ENCODE results near the gene RNF43. TPM values are rescaled to one million over a fixed set of nuclear protein-coding genes. Genes with fewer than 3 reads are reported as not detected.

RNF43 gene
- total and polyA plus RNA-seq, 2 donors (not counting 1 experiment from before 2014, with no cell fraction given), result 2.5 to 2.6 TPM

DNA sequence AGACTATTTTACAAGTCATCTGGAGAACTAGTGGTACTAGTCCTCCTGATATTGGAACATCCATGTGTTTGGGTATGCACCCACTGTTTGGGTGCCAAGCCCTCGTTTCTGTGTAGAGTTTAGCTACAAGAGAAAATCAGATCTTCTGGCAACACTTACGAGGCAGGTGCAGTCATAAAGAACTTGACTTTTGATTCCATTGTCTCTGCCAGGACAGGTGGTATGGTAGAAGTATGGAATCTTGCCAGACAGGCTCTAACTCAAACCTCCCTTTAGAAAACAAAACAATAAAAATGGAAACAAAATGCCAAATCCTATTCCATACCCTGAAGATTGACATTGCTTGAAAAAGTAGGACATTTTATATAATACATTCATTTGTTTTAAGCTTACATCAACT lies 16.0 kb downstream of the RNF43 start:
- Histone ChIP-seq H3K79me2 (ENCODE audit: control insufficient read depth, insufficient read depth, low read length) (no peaks in the 10 kb centered on the region), H3K4me2 (replicated peaks; ENCODE audit: low read depth, low read length, poor library complexity, severe bottlenecking) (no peak overlapping the region), H3K9me3 (ENCODE audit: control extremely low read depth in 1 of 3, control insufficient read depth in 2 of 3, insufficient read depth in 1 of 3, low read length in 2 of 3) (no peaks in the 10 kb centered on the region), H3K4me1 (ENCODE audit: control insufficient read depth in 2 of 2, insufficient read depth in 2 of 2, low read length in 2 of 2) (no peaks in the 10 kb centered on the region), H4K20me1 (ENCODE audit: control insufficient read depth, insufficient read depth, low read length, poor library complexity, severe bottlenecking) (no peaks in the 10 kb centered on the region), H3K27ac (ENCODE audit: low read length in 2 of 2) (no peak overlapping the region), H3K27me3 (replicated peaks in 1 of 4; ENCODE audit: control extremely low read depth in 1 of 4, control insufficient read depth in 3 of 4, insufficient read depth in 4 of 4, low read length in 3 of 4) (no peaks in the 10 kb centered on the region), H3K4me3 (ENCODE audit: control extremely low read depth in 1 of 5, extremely low read depth in 1 of 5, insufficient read depth in 1 of 5, low read depth in 2 of 5, low read length in 4 of 5) (no peak overlapping the region), H3K9ac (ENCODE audit: low read length) (no peak overlapping the region), H3K36me3 (replicated peaks in 1 of 2; ENCODE audit: control extremely low read depth in 1 of 2, control insufficient read depth in 1 of 2, extremely low read depth in 1 of 2, insufficient read depth in 2 of 2, low read length in 1 of 2) (no peaks in the 10 kb centered on the region), H2AFZ (ENCODE audit: insufficient read depth, low read depth, low read length, poor library complexity, severe bottlenecking) (no peak overlapping the region)
- TF ChIP-seq, protein P1, sequence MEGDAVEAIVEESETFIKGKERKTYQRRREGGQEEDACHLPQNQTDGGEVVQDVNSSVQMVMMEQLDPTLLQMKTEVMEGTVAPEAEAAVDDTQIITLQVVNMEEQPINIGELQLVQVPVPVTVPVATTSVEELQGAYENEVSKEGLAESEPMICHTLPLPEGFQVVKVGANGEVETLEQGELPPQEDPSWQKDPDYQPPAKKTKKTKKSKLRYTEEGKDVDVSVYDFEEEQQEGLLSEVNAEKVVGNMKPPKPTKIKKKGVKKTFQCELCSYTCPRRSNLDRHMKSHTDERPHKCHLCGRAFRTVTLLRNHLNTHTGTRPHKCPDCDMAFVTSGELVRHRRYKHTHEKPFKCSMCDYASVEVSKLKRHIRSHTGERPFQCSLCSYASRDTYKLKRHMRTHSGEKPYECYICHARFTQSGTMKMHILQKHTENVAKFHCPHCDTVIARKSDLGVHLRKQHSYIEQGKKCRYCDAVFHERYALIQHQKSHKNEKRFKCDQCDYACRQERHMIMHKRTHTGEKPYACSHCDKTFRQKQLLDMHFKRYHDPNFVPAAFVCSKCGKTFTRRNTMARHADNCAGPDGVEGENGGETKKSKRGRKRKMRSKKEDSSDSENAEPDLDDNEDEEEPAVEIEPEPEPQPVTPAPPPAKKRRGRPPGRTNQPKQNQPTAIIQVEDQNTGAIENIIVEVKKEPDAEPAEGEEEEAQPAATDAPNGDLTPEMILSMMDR (IDR thresholded peaks at IDR 0.05), result no peak
- TF ChIP-seq EZH2 (IDR thresholded peaks at IDR 0.05; ENCODE audit: borderline replicate concordance, insufficient read depth, low read depth, low read length, poor library complexity, severe bottlenecking), result no peak
- Mint-ChIP-seq H3K4me3 (no peak overlapping the region), H3K9me3 (ENCODE audit: insufficient read depth) (no peaks in the 10 kb centered on the region), H3K27me3 (no peaks in the 10 kb centered on the region), H3K4me1 (no peaks in the 10 kb centered on the region), H3K27ac (no peak overlapping the region)
- ATAC-seq (ENCODE audit: low read depth) (no peak), DNase-seq (no peak)
- intact Hi-C loops (cut with micrococcal nuclease), result no loop called here
- CTCF ChIA-PET, result no interaction called here
- POLR2A ChIA-PET, result no interaction called here
- 100% methylated on average over 2 of the region's 2 CpGs for WGBS (ENCODE audit: insufficient coverage)

DNA sequence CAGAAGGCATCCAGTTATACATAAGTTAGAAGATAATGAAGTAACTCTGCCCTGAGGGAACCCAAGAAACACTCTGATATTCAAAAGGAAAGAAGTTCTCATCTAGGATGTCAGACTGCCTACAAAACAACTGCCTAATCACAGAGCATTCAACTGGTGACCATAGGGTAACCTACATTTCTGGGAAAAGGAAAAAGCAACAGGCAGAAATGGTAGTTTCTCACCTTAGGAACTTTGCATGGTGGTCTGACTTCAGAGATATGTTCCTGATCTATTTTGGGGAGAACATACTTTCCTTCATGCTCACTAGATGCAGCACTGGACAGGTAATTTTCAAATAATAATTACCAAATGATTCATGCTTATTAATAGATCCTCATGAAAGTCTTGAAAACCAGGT lies 16.5 kb downstream of the RNF43 start:
- no peaks in the 10 kb centered on the region for H3K27me3 ChIP-seq (replicated peaks in 1 of 4; ENCODE audit: control extremely low read depth in 1 of 4, control insufficient read depth in 3 of 4, insufficient read depth in 4 of 4, low read length in 3 of 4)
- TF ChIP-seq EZH2 (IDR thresholded peaks at IDR 0.05; ENCODE audit: borderline replicate concordance, insufficient read depth, low read depth, low read length, poor library complexity, severe bottlenecking), result no peak
- TF ChIP-seq, protein P1 (IDR thresholded peaks at IDR 0.05), result no peak

More for the DNA sequence above, 16.5 kb downstream of the RNF43 start:
- Histone ChIP-seq H2AFZ (ENCODE audit: insufficient read depth, low read depth, low read length, poor library complexity, severe bottlenecking) (no peak overlapping the region), H3K9ac (ENCODE audit: low read length) (no peak overlapping the region), H3K27ac (ENCODE audit: low read length in 2 of 2) (no peak overlapping the region), H3K4me2 (replicated peaks; ENCODE audit: low read depth, low read length, poor library complexity, severe bottlenecking) (no peak overlapping the region), H3K9me3 (ENCODE audit: control extremely low read depth in 1 of 3, control insufficient read depth in 2 of 3, insufficient read depth in 1 of 3, low read length in 2 of 3) (no peaks in the 10 kb centered on the region), H3K36me3 (replicated peaks in 1 of 2; ENCODE audit: control extremely low read depth in 1 of 2, control insufficient read depth in 1 of 2, extremely low read depth in 1 of 2, insufficient read depth in 2 of 2, low read length in 1 of 2) (no peaks in the 10 kb centered on the region), H4K20me1 (ENCODE audit: control insufficient read depth, insufficient read depth, low read length, poor library complexity, severe bottlenecking) (no peaks in the 10 kb centered on the region), H3K79me2 (ENCODE audit: control insufficient read depth, insufficient read depth, low read length) (no peaks in the 10 kb centered on the region), H3K4me3 (ENCODE audit: control extremely low read depth in 1 of 5, extremely low read depth in 1 of 5, insufficient read depth in 1 of 5, low read depth in 2 of 5, low read length in 4 of 5) (no peak overlapping the region), H3K4me1 (ENCODE audit: control insufficient read depth in 2 of 2, insufficient read depth in 2 of 2, low read length in 2 of 2) (no peaks in the 10 kb centered on the region)
- intact Hi-C loops (cut with micrococcal nuclease), result no loop called here
- H3K27ac Mint-ChIP-seq, result no peak overlapping the region
- no peak for ATAC-seq (ENCODE audit: low read depth)
- ChIA-PET POLR2A (no interaction called here), CTCF (no interaction called here)
- DNase-seq, result no peak
- H3K4me3 Mint-ChIP-seq, result no peak overlapping the region
- no peaks in the 10 kb centered on the region for H3K27me3 Mint-ChIP-seq
- H3K4me1 Mint-ChIP-seq, result no peaks in the 10 kb centered on the region
- H3K9me3 Mint-ChIP-seq (ENCODE audit: insufficient read depth), result no peaks in the 10 kb centered on the region

Data from B cell (primary cell).